Activated CD4-positive, alpha-beta T cell treated with anti-CD3 and anti-CD28 coated beads, Interleukin-10, Interleukin-2, amounts not matched to agents 100 ng/mL and 50 ng/mL, durations not matched to agents 16 hours and 8 hours (primary cell): ENCODE results near the gene HMCN1.
"Not testable (repeated sequence)": the region's sequence is repeated elsewhere in the genome, so short reads cannot be mapped to it uniquely, and the experiment has no call there.

ENCODE experiments used
- DNase-seq: peaks from one replicate; pipeline ENCODE4 v3.0.0-alpha.2; 2020

The HMCN1 gene

DNA sequence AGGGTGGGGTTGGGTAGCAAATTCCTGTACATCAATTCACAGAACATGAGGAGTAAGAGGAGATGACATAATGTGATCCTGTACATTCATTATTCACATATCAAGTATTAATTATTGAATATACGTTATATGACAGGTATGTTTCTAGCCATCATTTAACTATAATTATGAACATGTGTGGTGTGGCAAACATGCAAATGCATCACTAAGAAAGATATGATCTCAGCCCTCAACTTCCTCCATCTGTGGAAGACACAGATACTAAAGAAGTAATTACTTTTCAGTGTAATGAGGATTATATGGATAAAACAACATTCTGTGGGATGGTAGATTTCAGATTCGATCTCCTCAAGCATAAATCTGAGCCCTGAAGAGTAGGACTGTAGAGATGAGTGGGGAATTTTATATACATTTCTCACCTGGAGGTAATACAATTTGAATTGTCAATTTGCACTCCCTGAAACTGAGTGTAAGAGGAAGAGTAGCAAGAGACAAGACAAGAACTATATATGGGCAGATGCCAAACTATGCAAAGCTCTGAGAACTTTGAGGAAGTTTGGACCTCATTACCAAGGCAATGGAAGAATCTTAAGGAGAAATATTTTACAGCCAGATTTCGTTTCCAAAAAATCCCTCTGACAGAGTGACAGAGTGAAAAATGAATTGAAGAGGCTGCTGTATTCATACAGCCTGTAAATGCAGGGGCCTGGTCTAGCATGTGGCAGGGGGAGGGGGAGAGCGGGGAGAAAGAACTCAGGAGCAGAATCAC, 365.3 kb downstream of the HMCN1 start:
- DNase-seq, result no peak

DNA sequence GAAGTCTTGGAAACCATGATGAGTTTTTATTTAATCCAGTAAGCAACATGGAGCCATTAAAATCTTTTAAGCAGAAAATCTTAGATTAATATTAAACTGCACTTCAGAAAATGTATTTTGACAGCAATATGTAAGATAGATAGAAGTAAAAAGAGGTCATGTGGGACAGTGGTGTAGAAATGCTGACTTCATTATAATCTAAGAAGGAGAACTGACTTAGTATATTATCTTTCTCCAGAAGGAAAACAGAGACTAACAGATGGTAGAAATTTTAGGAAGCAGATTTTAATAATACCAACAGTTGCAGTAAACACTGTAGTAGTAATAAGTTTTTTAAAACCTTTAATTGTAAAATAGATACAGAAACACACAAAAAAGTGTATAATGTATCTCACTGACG, 367.9 kb downstream of the HMCN1 start:
- no peak for DNase-seq

- DNase-seq, result no peak
Measured at GRCh38 chr1:186102547-186103148, 368.5 kb downstream of the HMCN1 start.

- no peak for DNase-seq
Measured at GRCh38 chr1:186104459-186104858, 370.3 kb downstream of the HMCN1 start.

- DNase-seq, result no peak
Measured at GRCh38 chr1:186112280-186112679, 378.1 kb downstream of the HMCN1 start.

- DNase-seq, result no peak
Measured at GRCh38 chr1:186113461-186113860, 379.3 kb downstream of the HMCN1 start.

DNA sequence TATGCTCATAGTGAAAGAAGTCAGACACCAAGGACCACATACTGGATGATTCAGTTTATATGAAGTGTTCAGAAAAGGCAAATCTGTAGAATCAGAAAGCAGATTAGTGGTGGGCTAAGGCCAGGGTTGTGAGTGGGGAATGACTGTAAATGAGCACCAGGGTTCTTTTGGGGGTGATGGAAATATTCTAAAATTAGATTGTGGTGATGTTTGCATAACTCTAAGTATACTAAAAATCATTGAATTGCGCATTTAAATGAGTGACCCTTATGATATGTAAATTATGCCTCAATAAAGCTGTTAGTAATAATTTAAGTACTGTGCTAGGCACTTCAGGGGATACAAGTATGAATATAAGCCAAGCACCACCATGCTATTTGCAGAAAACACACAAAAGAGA, 384.5 kb downstream of the HMCN1 start:
- DNase-seq, result no peak

GRCh38 chr1:186122837-186123236, 388.6 kb downstream of the HMCN1 start:
- DNase-seq, result no peak

- DNase-seq, result no peak
Measured at GRCh38 chr1:186125035-186125434, 390.8 kb downstream of the HMCN1 start.

DNA sequence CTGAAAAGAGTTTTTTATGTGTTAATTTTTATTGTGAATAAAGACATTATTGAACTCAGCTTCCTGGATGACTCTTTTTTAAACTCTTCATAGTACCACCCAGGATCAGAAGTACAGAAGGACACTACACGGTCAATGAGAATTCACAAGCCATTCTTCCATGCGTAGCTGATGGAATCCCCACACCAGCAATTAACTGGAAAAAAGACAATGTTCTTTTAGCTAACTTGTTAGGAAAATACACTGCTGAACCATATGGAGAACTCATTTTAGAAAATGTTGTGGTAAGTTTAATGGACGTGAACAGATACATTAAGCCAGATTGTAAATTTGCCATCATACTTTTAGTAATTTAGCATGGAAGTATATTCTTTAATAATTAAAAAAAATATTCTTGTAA, 391.3 kb downstream of the HMCN1 start:
- no peak for DNase-seq

- no peak for DNase-seq
Measured at GRCh38 chr1:186129758-186130157, 395.6 kb downstream of the HMCN1 start.

GRCh38 chr1:186139115-186139514, 404.9 kb downstream of the HMCN1 start:
- DNase-seq, result no peak

GRCh38 chr1:186139701-186140100, 405.5 kb downstream of the HMCN1 start:
- no peak for DNase-seq

- no peak for DNase-seq
Measured at GRCh38 chr1:186142159-186142558, 408.0 kb downstream of the HMCN1 start.

GRCh38 chr1:186142916-186143315, 408.7 kb downstream of the HMCN1 start:
- DNase-seq, result no peak

DNA sequence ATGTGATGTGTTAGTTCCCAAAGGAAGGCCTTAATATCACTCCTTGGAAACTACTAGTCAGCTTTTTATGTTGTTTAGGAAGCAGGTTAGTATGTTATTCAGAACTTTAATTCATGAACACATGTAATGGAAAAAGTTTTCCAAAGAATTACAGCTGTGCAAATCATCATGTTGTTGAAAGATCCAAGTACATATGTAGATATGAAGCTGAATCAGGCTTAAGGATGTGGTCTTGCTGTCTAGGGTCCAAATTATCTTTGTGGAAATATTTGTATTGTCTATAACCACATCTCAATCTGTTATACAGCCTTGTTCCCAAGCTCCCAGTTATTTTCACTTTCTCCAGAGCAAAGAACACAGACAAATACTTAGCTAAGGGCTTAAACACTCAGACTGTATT, 409.3 kb downstream of the HMCN1 start:
- DNase-seq, result no peak

- peak; percentile 3 for DNase-seq
Measured at GRCh38 chr1:186144505-186144904, 410.3 kb downstream of the HMCN1 start.

DNA sequence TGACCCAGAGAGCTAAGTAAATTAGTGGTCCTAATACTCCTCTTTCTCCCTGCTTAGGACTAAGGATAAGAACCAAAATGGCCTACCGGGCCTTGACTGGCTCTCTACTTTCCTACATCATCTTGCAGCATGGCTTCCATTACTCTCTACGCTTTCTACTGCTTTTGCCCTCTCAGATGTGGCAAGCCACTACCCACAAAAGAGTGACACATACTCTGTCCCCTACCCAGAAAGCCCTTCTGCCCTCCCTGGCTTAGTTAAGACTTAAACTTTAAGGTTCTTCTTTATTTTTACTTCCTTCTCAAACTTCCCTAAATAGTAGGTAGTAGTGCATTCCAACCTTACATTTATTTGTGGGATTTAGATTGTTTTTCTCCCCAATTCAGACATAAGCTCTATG, 412.8 kb downstream of the HMCN1 start:
- no peak for DNase-seq

GRCh38 chr1:186149591-186149990, 415.4 kb downstream of the HMCN1 start:
- no peak for DNase-seq

DNA sequence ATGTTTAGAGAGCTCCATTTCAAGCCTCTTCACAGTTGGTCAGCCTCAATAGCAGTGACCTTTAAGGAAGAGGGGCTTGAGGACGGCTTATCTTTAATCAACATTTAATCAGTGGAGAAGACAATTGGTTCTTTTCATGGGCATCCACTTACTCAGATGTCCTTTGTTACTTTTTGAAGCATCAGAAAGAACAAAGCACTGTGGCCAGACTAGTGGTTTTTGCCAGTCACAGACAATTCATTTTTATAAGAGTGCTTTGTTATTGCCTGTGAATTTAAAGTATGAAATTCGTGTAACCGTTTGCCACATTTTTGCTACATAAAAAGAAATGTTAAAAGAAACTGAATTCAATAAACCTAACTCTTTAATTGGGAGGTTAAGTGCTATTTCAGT, 418.0 kb downstream of the HMCN1 start:
- no peak for DNase-seq

- DNase-seq, result no peak
Measured at GRCh38 chr1:186152620-186153239, 418.5 kb downstream of the HMCN1 start.

DNA sequence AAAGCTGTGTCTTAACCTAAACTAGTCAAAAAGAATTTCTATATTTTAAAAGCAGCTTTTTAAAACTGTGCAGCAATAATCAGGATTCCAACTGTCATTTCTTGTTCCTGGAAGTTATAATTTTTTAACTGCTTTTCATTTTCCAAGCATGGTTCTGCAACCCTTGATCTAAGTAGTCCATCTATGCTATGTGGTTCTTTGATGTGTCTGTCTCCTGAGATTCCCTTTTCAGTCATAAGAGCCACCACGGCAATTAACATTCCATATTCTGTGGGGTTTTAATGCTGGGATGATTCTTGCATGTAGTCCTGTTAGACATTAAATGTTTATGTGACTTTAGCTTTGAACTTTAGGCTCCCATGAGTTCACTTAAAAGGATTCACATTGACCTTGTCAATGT, 420.5 kb downstream of the HMCN1 start:
- DNase-seq, result no peak

GRCh38 chr1:186155594-186155993, 421.4 kb downstream of the HMCN1 start:
- DNase-seq, result peak; percentile 45

DNA sequence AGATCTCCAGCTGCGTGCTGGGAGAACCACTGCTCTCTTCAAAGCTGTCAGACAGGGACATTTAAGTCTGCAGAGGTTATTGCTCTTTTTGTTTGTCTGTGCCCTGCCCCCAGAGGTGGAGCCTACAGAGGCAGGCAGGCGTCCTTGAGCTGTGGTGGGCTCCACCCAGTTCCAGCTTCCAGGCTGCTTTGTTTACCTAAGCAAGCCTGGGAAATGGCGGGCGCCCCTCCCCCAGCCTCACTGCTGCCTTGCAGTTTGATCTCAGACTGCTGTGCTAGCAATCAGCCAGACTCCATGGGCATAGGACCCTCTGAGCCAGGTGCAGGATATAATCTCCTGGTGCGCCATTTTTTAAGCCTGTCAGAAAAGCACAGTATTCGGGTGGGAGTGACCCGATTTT, 428.7 kb downstream of the HMCN1 start:
- not testable (repeated sequence) for DNase-seq
